NT2/D1 (cell line): ENCODE measurements around the gene TBC1D25.

Source experiments
- DNase-seq: peaks from one replicate; pipeline ENCODE4 v3.0.0-alpha.2; 2011; ENCODE audit warnings: low read depth, low spot score
- H3K27me3 ChIP-seq: 2 replicates; pipeline ENCODE4 v1.6.0; 2011; ENCODE audit warnings: mild to moderate bottlenecking; ENCODE audit not compliant: insufficient read length, insufficient read depth
- H3K36me3 ChIP-seq: 2 replicates; pipeline ENCODE4 v1.6.1; 2011; ENCODE audit warnings: mild to moderate bottlenecking, low read length, mixed read lengths; ENCODE audit not compliant: insufficient read depth, insufficient read length
- H3K4me1 ChIP-seq: 2 replicates; pipeline ENCODE4 v1.5.1; 2011; ENCODE audit not compliant: insufficient read depth, insufficient read length
- H3K4me3 ChIP-seq: 2 replicates; pipeline ENCODE4 v1.5.1; 2011; ENCODE audit warnings: low read depth; ENCODE audit not compliant: insufficient read length
- H3K9ac ChIP-seq: 2 replicates; pipeline ENCODE4 v1.6.0; 2011; ENCODE audit warnings: low read depth; ENCODE audit not compliant: insufficient read length
- H3K9me3 ChIP-seq: 2 replicates; pipeline ENCODE4 v1.5.1; 2011; ENCODE audit warnings: mild to moderate bottlenecking, low read length; ENCODE audit not compliant: insufficient read depth
- SUZ12 ChIP-seq: IDR thresholded peaks from 2 replicates; pipeline ENCODE4 v1.6.1; 2011; ENCODE audit not compliant: insufficient read length, insufficient read depth; ENCODE audit errors: extremely low read depth
- YY1 ChIP-seq: IDR thresholded peaks from 2 replicates; pipeline ENCODE4 v1.6.1; 2011; ENCODE audit not compliant: insufficient read length, insufficient read depth
- ZNF274 ChIP-seq: IDR thresholded peaks from 2 replicates; pipeline ENCODE4 v1.6.1; 2011; ENCODE audit warnings: mild to moderate bottlenecking, low read depth, low read length

Gene TBC1D25

GRCh38 chrX:48573690-48574269 lies 34.3 kb downstream of the TBC1D25 start:
- no peaks in the 10 kb centered on the region for H3K9me3 ChIP-seq
- TF ChIP-seq YY1 (no peak), ZNF274 (no peak), SUZ12 (no peak)
- peak overlapping the region; percentile 73 for H3K9ac ChIP-seq
- peaks cover 12% of the 10 kb centered on the region for H3K4me1 ChIP-seq
- no peaks in the 10 kb centered on the region for H3K27me3 ChIP-seq
- H3K36me3 ChIP-seq = peaks cover 40% of the 10 kb centered on the region
- no peak for DNase-seq
- H3K4me3 ChIP-seq = peak overlapping the region; percentile 92

- H3K9ac ChIP-seq = peak within 1 kb of the TSS; percentile 97
- H3K4me3 ChIP-seq = peak within 1 kb of the TSS; percentile 92
- peaks cover 47% of the 10 kb centered on the region for H3K36me3 ChIP-seq
- no peak for TF ChIP-seq SUZ12
- TF ChIP-seq YY1 = peak; percentile 88
- H3K27me3 ChIP-seq = no peaks in the 10 kb centered on the region
- peaks cover 12% of the 10 kb centered on the region for H3K4me1 ChIP-seq
- peak; percentile 84 for DNase-seq
- no peaks in the 10 kb centered on the region for H3K9me3 ChIP-seq
These were observed 35.1 kb downstream of the TBC1D25 start, which contains the start of gene RBM3 for GRCh38 chrX:48574270-48575266. Gene RBM3, plus strand, starts transcription at chrX:48574484. Its CDS starts 697 bp downstream, at chrX:48575181.

- H3K9me3 ChIP-seq = no peaks in the 10 kb centered on the region
- H3K4me1 ChIP-seq = peaks cover 12% of the 10 kb centered on the region
- peak overlapping the region; percentile 92 for H3K4me3 ChIP-seq
- H3K9ac ChIP-seq = peak overlapping the region; percentile 97
- TF ChIP-seq ZNF274 (no peak), SUZ12 (no peak), YY1 (no peak)
- H3K27me3 ChIP-seq = no peaks in the 10 kb centered on the region
- peaks cover 54% of the 10 kb centered on the region for H3K36me3 ChIP-seq
- DNase-seq = no peak
These were observed 36.1 kb downstream of the TBC1D25 start for GRCh38 chrX:48575642-48576041.

GRCh38 chrX:48576108-48576507 lies 36.6 kb downstream of the TBC1D25 start:
- H3K9ac ChIP-seq = peak overlapping the region; percentile 97

GRCh38 chrX:48578661-48579128 lies 39.2 kb downstream of the TBC1D25 start:
- DNase-seq = no peak
- no peaks in the 10 kb centered on the region for H3K27me3 ChIP-seq
- no peak for TF ChIP-seq SUZ12
- no peak overlapping the region for H3K4me3 ChIP-seq
- peaks cover 12% of the 10 kb centered on the region for H3K4me1 ChIP-seq
- peaks cover 54% of the 10 kb centered on the region for H3K36me3 ChIP-seq
- no peak overlapping the region for H3K9ac ChIP-seq
- H3K9me3 ChIP-seq = no peaks in the 10 kb centered on the region

More at GRCh38 chrX:48576108-48576507, 36.6 kb downstream of the TBC1D25 start:
- H3K4me3 ChIP-seq = peak overlapping the region; percentile 92
- no peaks in the 10 kb centered on the region for H3K9me3 ChIP-seq
- DNase-seq = no peak
- TF ChIP-seq SUZ12 (no peak), ZNF274 (no peak), YY1 (no peak)
- peaks cover 54% of the 10 kb centered on the region for H3K36me3 ChIP-seq
- H3K27me3 ChIP-seq = no peaks in the 10 kb centered on the region
- H3K4me1 ChIP-seq = peaks cover 12% of the 10 kb centered on the region

GRCh38 chrX:48579259-48579658 lies 39.7 kb downstream of the TBC1D25 start:
- Histone ChIP-seq H3K36me3 (peaks cover 54% of the 10 kb centered on the region), H3K4me3 (no peak overlapping the region), H3K27me3 (no peaks in the 10 kb centered on the region), H3K9me3 (no peaks in the 10 kb centered on the region), H3K9ac (no peak overlapping the region), H3K4me1 (peaks cover 12% of the 10 kb centered on the region)
- no peak for DNase-seq
- TF ChIP-seq SUZ12 (no peak), YY1 (no peak), ZNF274 (no peak)

- Histone ChIP-seq H3K4me3 (no peak overlapping the region), H3K9ac (no peak overlapping the region), H3K27me3 (no peaks in the 10 kb centered on the region), H3K9me3 (no peaks in the 10 kb centered on the region), H3K4me1 (peaks cover 9% of the 10 kb centered on the region), H3K36me3 (peaks cover 44% of the 10 kb centered on the region)
- DNase-seq = no peak
- TF ChIP-seq SUZ12 (no peak), ZNF274 (no peak), YY1 (no peak)
These were observed 41.1 kb downstream of the TBC1D25 start for GRCh38 chrX:48580662-48581061.
